H9 (cell line): ENCODE results near the gene HNF4A. TPM values are rescaled to one million over a fixed set of nuclear protein-coding genes. Genes with fewer than 3 reads are reported as not detected.

ENCODE experiments used
- DNase-seq: peaks from one replicate; pipeline ENCODE4 v3.0.0-alpha.2; 2017
- H2AFZ ChIP-seq: one replicate; pipeline ENCODE4 v1.6.1; 2013; ENCODE audit warnings: mild to moderate bottlenecking, low read length, control low read depth, moderate library complexity
- H2AK5ac ChIP-seq: 2 replicates; pipeline ENCODE4 v1.6.1; 2013; ENCODE audit warnings: low read length, control low read depth, mixed read lengths; ENCODE audit not compliant: insufficient read length
- H2BK120ac ChIP-seq: one replicate; pipeline ENCODE4 v1.6.1; 2013; ENCODE audit warnings: low read depth, mild to moderate bottlenecking, low read length, control low read depth, inconsistent platforms; ENCODE audit not compliant: poor library complexity, severe bottlenecking
- H2BK12ac ChIP-seq: 2 replicates; pipeline ENCODE4 v1.6.1; 2013; ENCODE audit warnings: low read length, control low read depth, mixed read lengths, low read depth; ENCODE audit not compliant: insufficient read length
- H2BK15ac ChIP-seq: 2 replicates; pipeline ENCODE4 v1.6.1; 2013; ENCODE audit warnings: low read depth, low read length, control low read depth
- H2BK20ac ChIP-seq: one replicate; pipeline ENCODE4 v1.6.1; 2013; ENCODE audit warnings: low read depth, mild to moderate bottlenecking, low read length, control low read depth, inconsistent platforms; ENCODE audit not compliant: poor library complexity, severe bottlenecking
- H2BK5ac ChIP-seq: 2 replicates; pipeline ENCODE4 v1.6.1; 2013; ENCODE audit warnings: low read length, control low read depth, mixed read lengths; ENCODE audit not compliant: insufficient read length
- H3K14ac ChIP-seq: 2 replicates; pipeline ENCODE4 v1.6.1; 2013; ENCODE audit warnings: low read length, control low read depth; ENCODE audit not compliant: insufficient read depth
- H3K18ac ChIP-seq: 2 replicates; pipeline ENCODE4 v1.6.1; 2013; ENCODE audit warnings: low read depth, mild to moderate bottlenecking, mixed read lengths, low read length, control low read depth; ENCODE audit not compliant: insufficient read length
- H3K23ac ChIP-seq: 2 replicates; pipeline ENCODE4 v1.6.1; 2013; ENCODE audit warnings: low read length, control low read depth, mixed read lengths, low read depth; ENCODE audit not compliant: insufficient read length
- H3K23me2 ChIP-seq: 2 replicates; pipeline ENCODE4 v1.6.1; 2013; ENCODE audit warnings: low read depth, mild to moderate bottlenecking, mixed read lengths, low read length, control low read depth; ENCODE audit not compliant: insufficient read length, poor library complexity, severe bottlenecking
- H3K27ac ChIP-seq: 2 replicates; pipeline ENCODE4 v1.5.1; 2013; ENCODE audit warnings: low read length, control low read depth, mixed read lengths, low read depth; ENCODE audit not compliant: insufficient read length
- H3K27me3 ChIP-seq: 2 replicates; pipeline ENCODE4 v1.6.1; 2013; ENCODE audit warnings: low read length, control low read depth, inconsistent platforms; ENCODE audit not compliant: insufficient read depth
- H3K4ac ChIP-seq: 2 replicates; pipeline ENCODE4 v1.6.1; 2013; ENCODE audit warnings: low read depth, mild to moderate bottlenecking, control low read depth, inconsistent platforms, low read length, moderate library complexity
- H3K4me1 ChIP-seq: 2 replicates; pipeline ENCODE4 v1.6.1; 2013; ENCODE audit warnings: low read length, control low read depth, inconsistent platforms; ENCODE audit not compliant: insufficient read depth
- H3K4me2 ChIP-seq: 2 replicates; pipeline ENCODE4 v1.6.1; 2013; ENCODE audit warnings: low read length, control low read depth, mixed read lengths; ENCODE audit not compliant: insufficient read length, insufficient read depth
- H3K56ac ChIP-seq: 2 replicates; pipeline ENCODE4 v1.6.1; 2013; ENCODE audit warnings: low read depth, mild to moderate bottlenecking, mixed read lengths, low read length, control low read depth; ENCODE audit not compliant: insufficient read length
- H3K79me1 ChIP-seq: 2 replicates; pipeline ENCODE4 v1.6.1; 2013; ENCODE audit warnings: low read depth, mild to moderate bottlenecking, moderate library complexity, low read length, control low read depth, inconsistent platforms; ENCODE audit not compliant: insufficient read depth, poor library complexity, severe bottlenecking
- H3K79me2 ChIP-seq: 2 replicates; pipeline ENCODE4 v1.6.1; 2013; ENCODE audit warnings: low read length, control low read depth, inconsistent platforms; ENCODE audit not compliant: insufficient read depth
- H3K9ac ChIP-seq: 2 replicates; pipeline ENCODE4 v1.6.1; 2013; ENCODE audit warnings: low read length, control low read depth, mixed read lengths; ENCODE audit not compliant: insufficient read length; ENCODE audit errors: extremely low read depth
- H3K9me3 ChIP-seq: one replicate; pipeline ENCODE4 v1.6.1; 2013; ENCODE audit warnings: low read depth, low read length, inconsistent platforms; ENCODE audit not compliant: control insufficient read depth
- H3T11ph ChIP-seq: one replicate; pipeline ENCODE4 v1.6.1; 2013; ENCODE audit warnings: mild to moderate bottlenecking, low read length, control low read depth, inconsistent platforms
- H4K20me1 ChIP-seq: one replicate; pipeline ENCODE4 v1.6.1; 2013; ENCODE audit not compliant: control insufficient read depth, insufficient read length, insufficient read depth
- H4K5ac ChIP-seq: 2 replicates; pipeline ENCODE4 v1.6.1; 2013; ENCODE audit warnings: low read depth, mild to moderate bottlenecking, mixed read lengths, low read length, control low read depth; ENCODE audit not compliant: insufficient read length
- H4K8ac ChIP-seq: replicated peaks from 2 replicates; pipeline ENCODE4 v1.6.1; 2013; ENCODE audit warnings: low read length, control low read depth, mixed read lengths, low read depth; ENCODE audit not compliant: insufficient read length
- H4K91ac ChIP-seq: 2 replicates; pipeline ENCODE4 v1.6.1; 2013; ENCODE audit warnings: low read depth, mild to moderate bottlenecking, moderate library complexity, mixed read lengths, low read length, control low read depth; ENCODE audit not compliant: insufficient read length
- H3K27ac Mint-ChIP-seq, 3 experiments: 2 replicates in 2 of 3; 3 replicates in 1 of 3; pipeline ENCODE4 v1.8.0; 2020 to 2021; ENCODE audit warnings: mixed read lengths in 3 of 3, mild to moderate bottlenecking in 1 of 3, moderate library complexity in 1 of 3
- H3K27me3 Mint-ChIP-seq: 2 replicates; pipeline ENCODE4 v1.8.0; 2021; ENCODE audit warnings: low read depth, mild to moderate bottlenecking, moderate library complexity, mixed read lengths
- H3K36me3 Mint-ChIP-seq, 3 experiments: 2 replicates in 2 of 3; 3 replicates in 1 of 3; pipeline ENCODE4 v1.8.0; 2020 to 2021; ENCODE audit warnings: low read depth in 3 of 3, mixed read lengths in 3 of 3; ENCODE audit not compliant: insufficient read depth in 1 of 3
- H3K4me1 Mint-ChIP-seq, 2 experiments: 2 replicates each; pipeline ENCODE4 v1.8.0; 2020; ENCODE audit warnings: mixed read lengths in 2 of 2
- H3K4me3 Mint-ChIP-seq, 2 experiments: 2 replicates in 1 of 2; 3 replicates in 1 of 2; pipeline ENCODE4 v1.8.0; 2020 to 2021; ENCODE audit warnings: mild to moderate bottlenecking in 2 of 2, mixed read lengths in 2 of 2, moderate library complexity in 1 of 2
- H3K9me3 Mint-ChIP-seq, 2 experiments: 2 replicates in 1 of 2; 3 replicates in 1 of 2; pipeline ENCODE4 v1.8.0; 2020; ENCODE audit warnings: mild to moderate bottlenecking in 2 of 2, mixed read lengths in 2 of 2, moderate library complexity in 1 of 2
- CTCF ChIP-seq: fragments of 200-600 bp; sonication (generic); conservative IDR thresholded peaks from 3 replicates; pipeline ENCODE4 v1.8.0; 2021; ENCODE audit warnings: antibody characterized with exemption, mild to moderate bottlenecking
- WGBS: extraction: QIAGEN DNeasy Blood & Tissue Kit; methylation state at CpG from one replicate; pipeline ENCODE4 v1.1.7; 2013; ENCODE audit warnings: missing lambda C conversion rate, low lambda C conversion rate, mixed read lengths; ENCODE audit not compliant: insufficient read length; ENCODE audit errors: extremely low coverage; 5-methylcytosine and 5-hydroxymethylcytosine counted together
- microRNA-seq: library from miRNA; unstranded; fragments of <30 nt; microRNA quantifications from one replicate; pipeline ENCODE4, GENCODE V29; 2020; ENCODE audit warnings: borderline microRNAs expressed
- total RNA-seq: library from RNA; stranded (reverse); gene quantifications from 2 replicates; pipeline ENCODE4 v1.2.1, GENCODE V29; 2021

The HNF4A gene
- total RNA-seq, 1 experiment from 2014 or later: not detected

GRCh38 chr20:44483112-44483511 lies 127.6 kb downstream of the HNF4A start:
- H2AK5ac ChIP-seq: no peak overlapping the region
- H2BK20ac ChIP-seq: no peak overlapping the region
- no CpG with 5 or more reads among the region's 5 CpGs for WGBS
- no peak overlapping the region for H4K5ac ChIP-seq
- H2BK12ac ChIP-seq: no peak overlapping the region
- Mint-ChIP-seq H3K9me3 (no peaks in the 10 kb centered on the region), H3K36me3 (peaks cover 10 to 44% (median 29%) of the 10 kb centered on the region in 3 experiments; a peak in 6 of 7 replicates), H3K27me3 (no peaks in the 10 kb centered on the region), H3K27ac (no peak overlapping the region), H3K4me1 (no peaks in the 10 kb centered on the region), H3K4me3 (no peak overlapping the region)
- no peaks in the 10 kb centered on the region for H3K79me2 ChIP-seq
- no peak for TF ChIP-seq CTCF
- no peak overlapping the region for H2BK15ac ChIP-seq
- H3K27ac ChIP-seq: no peak overlapping the region
- no peaks in the 10 kb centered on the region for H3K23me2 ChIP-seq
- no peak overlapping the region for H3T11ph ChIP-seq
- H2BK5ac ChIP-seq: no peak overlapping the region
- H4K91ac ChIP-seq: no peak overlapping the region
- H3K23ac ChIP-seq: no peak overlapping the region
- no peak overlapping the region for H3K56ac ChIP-seq
- no peak overlapping the region for H3K18ac ChIP-seq
- no peak overlapping the region for H2BK120ac ChIP-seq
- H3K4me1 ChIP-seq: no peaks in the 10 kb centered on the region
- no peak overlapping the region for H2AFZ ChIP-seq
- H3K9ac ChIP-seq: no peak overlapping the region
- no peak overlapping the region for H3K4me2 ChIP-seq
- no peak for DNase-seq
- no peaks in the 10 kb centered on the region for H3K9me3 ChIP-seq
- no peaks in the 10 kb centered on the region for H4K20me1 ChIP-seq
- H4K8ac ChIP-seq: no peak overlapping the region
- no peaks in the 10 kb centered on the region for H3K79me1 ChIP-seq
- no peaks in the 10 kb centered on the region; the same call in 1 of the 2 replicates for H3K27me3 ChIP-seq
- no peak overlapping the region for H3K4ac ChIP-seq
- no peak overlapping the region for H3K14ac ChIP-seq

Small RNA genes lying within 50 kb of the gene (microRNA-seq; reads per million reads assigned to microRNA genes)
- gene MIR3646: not detected

Other genes with a start within 250 kb of the HNF4A start
- 0.31 and 0.35 TPM in 2 replicates for gene JPH2, start 168.5 kb upstream of the HNF4A start, total RNA-seq
- 35.7 and 36.1 TPM in 2 replicates for gene OSER1, start 144.9 kb upstream of the HNF4A start, total RNA-seq
- gene GDAP1L1, start 108.4 kb upstream of the HNF4A start, total RNA-seq: 5.9 and 6.8 TPM in 2 replicates
- 1.7 TPM in 2 replicates for gene FITM2, start 44.5 kb upstream of the HNF4A start, total RNA-seq
- gene R3HDML, start 18.7 kb upstream of the HNF4A start, total RNA-seq: not detected in 2 replicates
- 19.5 and 21.1 TPM in 2 replicates for gene TTPAL, start 120.2 kb downstream of the HNF4A start, total RNA-seq
- gene SERINC3, start 166.4 kb downstream of the HNF4A start, total RNA-seq: 39.9 and 41.5 TPM in 2 replicates
- gene PKIG, start 226.9 kb downstream of the HNF4A start, total RNA-seq: 23.0 and 27.0 TPM in 2 replicates